Measurements from ENCODE around the gene COL20A1. TPM values are rescaled to one million over a fixed set of nuclear protein-coding genes. Genes with fewer than 3 reads are reported as not detected.

The COL20A1 gene
- total RNA-seq, 1 donor from 2014 or later: not detected

GRCh38 chr20:63288581-63289251 is 4.3 kb upstream of the COL20A1 start:
- H3K4me1 ChIP-seq: peaks cover 9% of the 10 kb centered on the region
- no peak overlapping the region for H3K4me3 ChIP-seq
- H3K27ac ChIP-seq (replicated peaks): no peak overlapping the region
- peaks cover 9% of the 10 kb centered on the region for H3K27me3 ChIP-seq (ENCODE audit: low read depth)
- no peaks in the 10 kb centered on the region for H3K9me3 ChIP-seq (replicated peaks)
- H3K36me3 ChIP-seq: peaks cover 40% of the 10 kb centered on the region
- intact Hi-C loops (cut with micrococcal nuclease): no loop called here
- no peak for TF ChIP-seq CTCF (IDR thresholded peaks at IDR 0.05; ENCODE audit: borderline replicate concordance)
- no peak for DNase-seq

- Histone ChIP-seq H3K36me3 (peaks cover 37% of the 10 kb centered on the region), H3K4me1 (peaks cover 9% of the 10 kb centered on the region), H3K4me3 (no peak overlapping the region), H3K27me3 (ENCODE audit: low read depth) (peaks cover 15% of the 10 kb centered on the region), H3K27ac (replicated peaks) (no peak overlapping the region), H3K9me3 (replicated peaks) (no peaks in the 10 kb centered on the region)
- DNase-seq: no peak
- TF ChIP-seq CTCF (IDR thresholded peaks at IDR 0.05; ENCODE audit: borderline replicate concordance): no peak
- intact Hi-C loops (cut with micrococcal nuclease): no loop called here
Measured at GRCh38 chr20:63289311-63290135, 3.5 kb upstream of the COL20A1 start.

- no peak for TF ChIP-seq CTCF (IDR thresholded peaks at IDR 0.05; ENCODE audit: borderline replicate concordance)
- Histone ChIP-seq H3K27ac (replicated peaks) (no peak overlapping the region), H3K4me1 (peaks cover 9% of the 10 kb centered on the region), H3K9me3 (replicated peaks) (no peaks in the 10 kb centered on the region), H3K36me3 (peaks cover 35% of the 10 kb centered on the region), H3K27me3 (ENCODE audit: low read depth) (peaks cover 22% of the 10 kb centered on the region), H3K4me3 (no peak overlapping the region)
- no peak for DNase-seq
- intact Hi-C loops (cut with micrococcal nuclease): no loop called here
Measured at GRCh38 chr20:63290136-63290676, 2.8 kb upstream of the COL20A1 start.

- TF ChIP-seq CTCF (IDR thresholded peaks at IDR 0.05; ENCODE audit: borderline replicate concordance): peak; percentile 66
- peaks cover 31% of the 10 kb centered on the region for H3K36me3 ChIP-seq
- H3K27ac ChIP-seq (replicated peaks): no peak overlapping the region
- H3K27me3 ChIP-seq (ENCODE audit: low read depth): peaks cover 29% of the 10 kb centered on the region
- H3K4me3 ChIP-seq: no peak overlapping the region
- H3K4me1 ChIP-seq: peaks cover 9% of the 10 kb centered on the region
- H3K9me3 ChIP-seq (replicated peaks): no peaks in the 10 kb centered on the region
- no peak for DNase-seq
- intact Hi-C loops (cut with micrococcal nuclease): no loop called here
Measured at GRCh38 chr20:63290677-63291472, 2.1 kb upstream of the COL20A1 start.

- Histone ChIP-seq H3K4me3 (no peak overlapping the region), H3K9me3 (replicated peaks) (no peaks in the 10 kb centered on the region), H3K4me1 (peaks cover 9% of the 10 kb centered on the region), H3K27ac (replicated peaks) (no peak overlapping the region), H3K36me3 (peaks cover 26% of the 10 kb centered on the region), H3K27me3 (ENCODE audit: low read depth) (peaks cover 38% of the 10 kb centered on the region)
- no peak for TF ChIP-seq CTCF (IDR thresholded peaks at IDR 0.05; ENCODE audit: borderline replicate concordance)
- no peak for DNase-seq
- intact Hi-C loops (cut with micrococcal nuclease): no loop called here
Measured at GRCh38 chr20:63291811-63292210, 1.2 kb upstream of the COL20A1 start.
